ENCODE measurements around the gene CHRM4.
A peak's percentile ranks its signal among the peaks of the same experiment; 100 is the strongest.

The CHRM4 gene

GRCh38 chr11:46402957-46403902 is 11.7 kb upstream of the CHRM4 start:
- DNase-seq = no peak

DNA sequence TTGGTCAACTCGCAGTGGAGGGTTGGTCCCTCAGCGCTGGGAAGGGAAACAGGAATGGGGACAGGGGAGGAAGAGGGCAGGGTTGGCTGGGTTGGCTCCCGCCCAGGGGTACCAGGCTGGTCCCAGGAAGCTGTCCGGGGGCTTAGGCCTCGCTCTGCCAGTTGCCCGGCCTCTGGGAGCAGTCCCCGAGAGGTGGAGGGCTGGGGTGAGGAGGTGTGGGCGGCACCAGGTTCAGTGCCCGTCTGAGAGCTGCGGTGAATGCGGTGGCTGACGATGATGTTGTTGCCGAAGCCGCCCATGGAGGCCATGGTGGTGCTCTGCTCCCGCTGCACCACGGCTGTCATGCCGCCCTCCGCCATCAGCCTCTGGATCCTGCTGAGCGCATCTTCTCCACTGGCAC is 6.0 kb upstream of the CHRM4 start:
- no peak for DNase-seq

- DNase-seq = no peak
These were observed 2.2 kb upstream of the CHRM4 start for GRCh38 chr11:46393759-46394158.

DNA sequence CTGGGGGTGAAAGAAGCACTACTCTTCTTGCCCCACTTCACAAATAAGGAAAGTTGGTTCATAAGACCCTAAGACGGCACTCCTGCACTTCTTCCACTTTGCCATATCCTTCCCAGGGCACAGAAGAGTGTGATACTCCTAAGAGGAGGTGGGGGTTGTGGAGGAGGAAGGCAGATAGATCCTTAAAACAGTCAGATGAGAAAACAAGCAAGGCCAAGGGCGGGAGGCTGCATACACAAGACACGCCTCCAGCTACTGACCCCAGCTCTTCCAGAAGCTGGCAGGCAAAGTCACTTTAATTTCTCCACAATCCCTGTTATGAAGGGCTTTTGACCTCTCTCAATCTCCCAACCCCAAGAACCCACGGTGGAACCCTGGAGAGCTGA is 1.6 kb upstream of the CHRM4 start:
- no peak for DNase-seq

DNA sequence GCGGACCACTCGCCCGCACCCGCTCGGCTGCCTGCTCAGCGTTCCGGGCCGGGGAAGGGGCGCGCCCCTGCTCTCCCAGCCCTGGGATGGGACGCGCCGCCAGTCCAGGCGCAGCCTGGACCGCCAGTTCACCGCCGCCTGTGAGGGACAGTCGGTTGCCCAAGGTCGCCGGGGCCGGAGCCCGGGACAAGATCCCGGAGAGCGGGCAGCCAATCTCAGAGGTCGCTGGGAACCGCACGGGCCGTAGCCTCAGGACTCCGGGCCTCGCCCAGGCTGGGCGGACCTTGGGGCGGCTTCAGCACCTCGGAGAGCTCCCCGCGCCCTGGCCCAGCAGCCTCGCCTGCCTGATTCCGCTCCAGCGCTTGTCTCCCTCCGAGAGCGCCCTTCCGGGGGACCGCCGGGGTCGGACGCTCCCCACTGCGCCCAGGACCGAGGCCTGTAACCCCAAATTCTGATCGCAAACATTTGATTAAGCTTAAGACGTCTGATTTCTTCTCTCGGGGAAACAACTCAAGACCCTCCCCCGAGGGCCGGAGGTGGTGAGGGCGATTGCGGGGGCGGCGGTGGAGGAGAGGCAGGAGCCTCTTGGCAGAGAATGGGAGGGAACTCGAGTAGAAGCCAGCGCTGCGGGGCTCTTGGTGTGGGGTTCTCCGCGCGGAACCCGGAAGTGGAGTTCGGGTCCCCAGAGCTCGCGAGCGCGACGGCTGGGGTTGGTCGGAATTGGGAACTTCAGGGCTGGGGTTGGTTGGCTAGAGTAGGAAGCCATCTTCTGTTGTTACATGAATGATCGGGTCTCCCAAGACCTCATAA is 1.1 kb upstream of the CHRM4 start:
- DNase-seq = peak; percentile 76

DNA sequence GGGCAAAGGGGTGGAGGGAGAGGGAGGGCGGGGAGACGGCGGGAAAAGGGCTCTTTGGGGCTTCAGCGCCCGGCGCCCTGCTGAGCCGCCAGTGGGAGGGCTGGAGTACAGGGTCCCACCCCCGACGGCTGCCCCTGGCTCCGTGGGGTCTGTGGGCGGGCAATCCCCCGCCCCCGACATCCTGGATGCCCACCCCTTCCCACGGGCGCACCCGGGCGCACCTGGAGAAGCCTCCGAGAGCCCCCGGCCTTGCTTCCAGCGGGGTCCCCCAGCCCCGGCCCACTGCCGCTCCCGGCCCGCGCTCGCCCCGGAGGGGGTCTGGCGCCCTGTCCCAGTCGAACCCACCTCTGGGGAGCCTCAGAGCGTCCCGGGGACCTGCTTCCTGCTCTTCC is 394 bp downstream of the CHRM4 start:
- no peak for DNase-seq

GRCh38 chr11:46390331-46391171 is 1.0 kb downstream of the CHRM4 start:
- DNase-seq = no peak

DNA sequence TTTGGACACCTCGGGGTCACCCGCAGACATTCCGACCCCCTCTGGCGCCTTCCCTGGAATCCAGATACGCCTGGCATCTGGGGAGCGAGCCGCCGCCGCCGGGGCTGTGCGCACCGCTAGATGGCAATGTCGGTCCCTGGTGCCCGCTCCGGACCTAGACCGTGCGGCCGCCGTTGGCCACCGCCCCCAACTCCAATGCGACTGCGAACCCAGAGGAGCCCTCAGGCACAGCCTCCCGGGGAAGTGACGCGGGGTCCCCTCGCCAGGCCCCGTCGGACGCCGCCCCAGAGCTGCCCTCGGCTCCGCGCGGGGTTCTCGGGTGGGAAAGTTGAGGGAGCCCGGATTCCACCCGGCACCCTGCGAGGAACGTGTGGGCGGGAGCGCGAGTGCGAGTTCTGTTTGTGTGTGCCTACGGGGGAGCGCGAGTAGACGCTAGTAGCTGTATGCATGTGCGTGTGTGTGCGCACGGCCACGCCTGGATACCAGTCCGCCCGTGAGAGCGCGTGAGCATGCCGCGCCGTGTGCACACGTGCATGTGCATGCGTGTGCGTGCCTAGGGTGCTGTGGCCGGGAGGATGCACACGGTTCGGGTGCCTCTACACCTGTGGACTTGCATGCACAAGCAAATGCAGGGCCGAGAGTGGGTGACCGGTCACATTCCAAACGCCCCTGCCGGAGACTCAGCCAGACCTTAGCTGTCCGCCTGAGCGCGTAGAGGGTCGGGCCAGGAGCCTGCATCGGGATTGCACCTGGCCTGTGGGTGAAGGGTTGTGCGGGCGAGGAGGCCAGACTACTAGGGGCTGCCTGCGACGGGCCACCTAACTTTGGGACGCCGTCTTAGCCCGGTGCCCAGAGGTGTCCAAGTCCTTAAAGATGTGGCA is 1.9 kb downstream of the CHRM4 start:
- DNase-seq = no peak

DNA sequence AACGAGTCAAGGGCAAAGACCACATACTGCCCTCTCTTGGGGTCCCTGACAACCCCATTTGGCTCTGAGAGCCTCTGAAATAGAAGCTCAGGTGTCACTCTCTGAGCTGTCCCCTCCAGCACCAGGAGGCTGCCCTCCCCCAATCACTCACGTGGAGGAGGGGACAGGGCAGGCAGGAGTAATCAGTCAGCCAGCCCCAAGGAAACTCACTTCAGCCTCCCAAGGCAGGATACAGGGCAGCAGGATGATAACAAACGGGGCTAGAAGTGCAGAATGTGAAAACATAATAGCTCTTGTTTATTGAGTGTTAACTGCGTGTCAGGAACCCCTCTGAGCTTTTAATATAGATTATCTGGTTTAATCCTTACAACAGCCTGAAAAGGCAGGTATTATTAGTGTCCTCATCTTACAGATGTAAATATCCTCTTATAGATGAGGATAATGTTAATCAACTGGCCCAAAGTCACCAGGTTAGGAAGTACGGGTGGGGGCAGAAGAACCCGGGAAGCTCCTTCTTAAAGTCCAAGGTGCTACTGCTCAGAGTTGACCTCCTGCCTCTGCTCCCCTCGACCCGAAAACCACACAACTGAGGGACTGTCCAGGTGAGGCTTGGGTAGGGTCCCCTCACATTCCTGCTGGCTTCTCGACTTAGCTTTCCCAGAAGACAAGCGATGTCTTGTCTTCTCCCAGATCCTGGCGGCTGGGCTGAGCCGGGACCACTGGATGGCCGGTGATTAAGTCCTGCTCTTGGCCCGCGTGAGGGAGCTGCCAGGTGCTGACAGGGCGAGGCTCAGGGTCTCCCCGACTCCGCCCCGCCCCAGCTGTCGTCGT is 2.7 kb downstream of the CHRM4 start:
- DNase-seq = no peak

- no peak for DNase-seq
These were observed 3.5 kb downstream of the CHRM4 start for GRCh38 chr11:46387919-46388618.

DNA sequence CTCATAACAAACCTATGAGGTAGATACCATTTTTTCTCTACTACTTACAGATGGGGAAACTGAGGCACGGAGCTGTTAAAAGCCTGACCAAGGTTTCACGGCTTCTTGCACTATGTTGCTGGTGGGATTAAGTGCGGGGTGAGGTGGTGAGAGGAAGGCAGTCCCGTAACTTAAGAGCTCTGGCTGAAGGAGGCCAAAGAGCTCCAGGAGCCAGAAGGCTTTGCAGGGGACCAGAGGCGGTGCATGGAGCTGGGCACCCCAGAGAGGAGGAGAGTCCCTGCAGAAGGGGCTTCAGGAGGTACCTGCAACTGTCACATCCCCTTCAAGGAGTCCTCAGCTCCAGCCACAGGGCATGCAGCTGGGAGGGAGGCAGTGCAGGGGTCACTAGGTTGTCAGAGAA is 4.1 kb downstream of the CHRM4 start:
- no peak for DNase-seq

- no peak for DNase-seq
These were observed 4.9 kb downstream of the CHRM4 start for GRCh38 chr11:46386674-46387073.

- DNase-seq = no peak
These were observed 5.5 kb downstream of the CHRM4 start for GRCh38 chr11:46386005-46386578.

GRCh38 chr11:46385169-46386004 is 6.2 kb downstream of the CHRM4 start:
- DNase-seq = no peak

GRCh38 chr11:46383974-46384701 is 7.4 kb downstream of the CHRM4 start:
- no peak for DNase-seq

DNA sequence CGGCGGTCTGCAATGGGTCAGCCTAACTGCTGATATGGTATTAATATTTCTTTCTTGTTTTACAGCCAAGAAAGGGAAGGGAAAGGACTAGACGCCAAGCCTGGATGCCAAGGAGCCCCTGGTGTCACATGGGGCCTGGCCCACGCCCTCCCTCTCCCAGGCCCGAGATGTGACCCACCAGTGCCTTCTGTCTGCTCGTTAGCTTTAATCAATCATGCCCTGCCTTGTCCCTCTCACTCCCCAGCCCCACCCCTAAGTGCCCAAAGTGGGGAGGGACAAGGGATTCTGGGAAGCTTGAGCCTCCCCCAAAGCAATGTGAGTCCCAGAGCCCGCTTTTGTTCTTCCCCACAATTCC is 8.2 kb downstream of the CHRM4 start:
- no peak for DNase-seq

- no peak for DNase-seq
These were observed 8.8 kb downstream of the CHRM4 start for GRCh38 chr11:46382646-46383403.
